Endometrial microvascular endothelial cells (primary cell): ENCODE measurements around the gene H2BK1. TPM values are rescaled to one million over a fixed set of nuclear protein-coding genes. Genes with fewer than 3 reads are reported as not detected.

ENCODE experiments used
- in situ Hi-C: cut with HindIII; loops from 2 replicates; pipeline ENCODE4 v1.10.0; 2017; ENCODE audit warnings: low sequenced_read_pairs, low pct_unique_long_range_greater_than_20kb; ENCODE audit errors: inconsistent ontology term
- total RNA-seq: library from RNA; depleted of rRNA; stranded (reverse); fragments of >200 nt; gene quantifications from one replicate; pipeline ENCODE4 v1.2.3, GENCODE V29; 2015; ENCODE audit errors: inconsistent ontology term

H2BK1 gene
- total RNA-seq, 1 donor from 2014 or later: not detected

DNA sequence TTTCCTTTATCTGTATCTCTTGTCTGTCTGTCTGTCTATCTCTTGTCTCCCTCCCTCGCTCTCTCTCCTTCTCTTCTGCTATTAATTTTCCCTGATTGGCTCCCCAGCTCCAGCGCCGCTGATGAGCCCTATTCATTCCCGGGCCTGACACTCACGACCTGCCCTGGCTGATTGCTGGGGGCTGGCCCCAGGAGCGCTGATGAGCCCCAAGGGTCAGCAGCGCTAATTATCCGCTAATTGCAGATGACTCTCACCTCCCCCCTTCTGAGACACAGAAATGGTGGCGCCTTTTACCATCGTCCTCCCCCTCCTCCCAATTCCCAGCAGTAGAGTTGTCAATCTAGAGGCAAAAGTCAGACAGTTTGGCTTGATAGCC, 41.5 kb downstream of the H2BK1 start:
- in situ Hi-C loops: loop anchor here (10.0 kb wide), 1 partner anchor 84 kb away; the partner anchor contains the start of genes AGAP3, FASTK and TMUB1

GRCh38 chr7:151168003-151168786, 42.1 kb downstream of the H2BK1 start:
- in situ Hi-C loops: loop anchor here (10.0 kb wide), 1 partner anchor 83 kb away; the partner anchor contains the start of genes AGAP3, FASTK and TMUB1

GRCh38 chr7:151167197-151167961, 42.9 kb downstream of the H2BK1 start, which contains the start of gene GBX1:
TSS of gene GBX1 (minus strand) at chr7:151167694. CDS start at chr7:151167548, 146 bp downstream.
- in situ Hi-C loops: loop anchor here (10.0 kb wide), 1 partner anchor 83 kb away; the partner anchor contains the start of genes AGAP3, FASTK and TMUB1

- in situ Hi-C loops: loop anchor here (10.0 kb wide), 1 partner anchor 82 kb away; the partner anchor contains the start of genes AGAP3, FASTK and TMUB1
Measured at GRCh38 chr7:151166629-151167196, 43.6 kb downstream of the H2BK1 start.

DNA sequence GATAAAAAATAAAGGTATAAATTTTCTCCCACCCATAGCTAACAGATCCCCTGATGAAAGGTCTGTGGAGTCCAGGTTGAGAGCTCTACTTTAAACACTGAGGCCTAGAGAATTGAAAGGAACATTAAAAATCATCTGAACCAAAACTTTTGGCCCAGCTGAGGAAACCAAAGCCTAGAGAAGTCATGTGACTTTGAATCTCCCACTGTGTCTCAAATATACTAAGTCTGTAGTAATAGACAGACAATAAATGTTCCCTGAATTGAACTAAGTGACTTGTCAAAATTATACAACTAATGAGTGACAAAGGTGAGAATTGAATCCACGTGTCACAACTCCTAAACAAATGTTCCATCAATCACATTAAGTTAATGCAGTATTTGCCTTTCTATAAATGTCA, 48.5 kb downstream of the H2BK1 start:
- in situ Hi-C loops: loop anchor here (10.0 kb wide), 1 partner anchor 77 kb away; the partner anchor contains the start of genes AGAP3, FASTK and TMUB1

Other genes starting within 250 kb of the H2BK1 start
- not detected for gene KCNH2, start 232.2 kb downstream of the H2BK1 start, total RNA-seq
- gene NOS3, start 219.5 kb downstream of the H2BK1 start, total RNA-seq: 37.4 TPM
- not detected for gene ATG9B, start 186.0 kb downstream of the H2BK1 start, total RNA-seq
- 53.2 TPM for gene ABCB8, start 182.0 kb downstream of the H2BK1 start, total RNA-seq
- 0.56 TPM for gene ASIC3, start 162.0 kb downstream of the H2BK1 start, total RNA-seq
- 10.5 TPM for gene CDK5, start 152.6 kb downstream of the H2BK1 start, total RNA-seq
- 212 TPM for gene SLC4A2, start 150.9 kb downstream of the H2BK1 start, total RNA-seq
- 95.0 TPM for gene FASTK, start 129.7 kb downstream of the H2BK1 start, total RNA-seq
- gene TMUB1, start 127.0 kb downstream of the H2BK1 start, total RNA-seq: 40.5 TPM
- gene AGAP3, start 124.0 kb downstream of the H2BK1 start, total RNA-seq: 52.1 TPM
- gene GBX1, start 42.8 kb downstream of the H2BK1 start, total RNA-seq: not detected
- not detected for gene ASB10, start 23.2 kb downstream of the H2BK1 start, total RNA-seq
- gene ABCF2, start 16.7 kb upstream of the H2BK1 start, total RNA-seq: 89.1 TPM
- 70.0 TPM for gene CHPF2, start 22.0 kb upstream of the H2BK1 start, total RNA-seq
- gene SMARCD3, start 38.2 kb upstream of the H2BK1 start, total RNA-seq: 2.9 TPM
- gene NUB1, start 131.3 kb upstream of the H2BK1 start, total RNA-seq: 30.9 TPM
- gene WDR86, start 199.6 kb upstream of the H2BK1 start, total RNA-seq: not detected
- gene CRYGN, start 229.7 kb upstream of the H2BK1 start, total RNA-seq: not detected